Dedifferentiated amniotic fluid mesenchymal stem cell (primary cell): ENCODE results near the gene DCTN2.

Source experiments
- DNase-seq: peaks from one replicate; pipeline ENCODE4 v3.0.0-alpha.2; 2016; ENCODE audit errors: extremely low spot score

Gene DCTN2

GRCh38 chr12:57549909-57550640 is 3.1 kb upstream of the DCTN2 start, which contains the start of gene KIF5A:
TSS of gene KIF5A (plus strand) at chr12:57550044. CDS start at chr12:57550272, 228 bp downstream.
- no peak for DNase-seq

- DNase-seq, result no peak
Measured at GRCh38 chr12:57549203-57549908, 2.4 kb upstream of the DCTN2 start.

- no peak for DNase-seq
Measured at GRCh38 chr12:57548488-57548887, 1.5 kb upstream of the DCTN2 start.

DNA sequence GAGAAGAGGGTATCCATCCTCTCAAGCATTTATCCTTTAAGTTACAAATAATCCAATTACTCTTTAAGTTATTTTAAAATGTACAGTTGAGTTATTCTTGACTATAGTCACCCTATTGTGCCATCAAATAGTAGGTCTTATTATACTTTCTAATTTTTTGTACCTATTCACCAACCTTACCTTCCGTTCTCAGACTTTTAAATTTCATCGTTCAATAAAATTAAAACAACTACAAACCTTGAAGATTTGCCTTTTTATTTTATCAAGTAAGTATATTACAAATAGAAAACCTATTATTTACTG is 972 bp upstream of the DCTN2 start:
- DNase-seq, result no peak

- no peak for DNase-seq
Measured at GRCh38 chr12:57547288-57548012, 458 bp upstream of the DCTN2 start.

DNA sequence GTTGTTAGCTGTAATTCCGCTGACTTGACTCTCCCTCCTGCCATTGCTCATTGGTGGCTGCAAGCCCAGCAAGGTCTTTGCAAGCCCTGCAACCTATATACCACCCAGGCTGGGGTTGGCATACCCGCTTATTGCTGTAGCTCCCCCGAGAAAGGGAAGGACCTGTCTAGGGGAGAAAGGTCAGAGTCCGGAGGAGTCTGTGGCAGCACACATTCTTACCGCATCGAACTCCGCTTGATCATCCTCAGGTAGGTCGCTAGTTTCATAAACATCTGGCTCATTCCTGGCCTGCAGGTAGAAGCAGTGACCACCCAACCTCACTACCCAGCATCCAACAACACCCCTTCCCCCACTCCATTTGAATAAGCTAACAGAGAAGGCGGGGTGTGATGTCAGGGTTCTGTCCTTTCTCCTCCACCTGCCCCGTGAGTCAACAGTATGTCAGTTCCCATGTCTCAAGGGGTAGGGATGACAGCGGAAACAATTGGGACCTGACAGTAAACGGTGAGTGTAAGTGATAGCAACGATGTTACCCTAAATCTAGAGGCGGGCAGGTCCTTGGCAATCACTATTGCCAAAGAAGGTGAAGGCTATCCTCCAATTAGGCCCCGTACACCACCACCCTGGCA is 1.1 kb downstream of the DCTN2 start:
- no peak for DNase-seq

DNA sequence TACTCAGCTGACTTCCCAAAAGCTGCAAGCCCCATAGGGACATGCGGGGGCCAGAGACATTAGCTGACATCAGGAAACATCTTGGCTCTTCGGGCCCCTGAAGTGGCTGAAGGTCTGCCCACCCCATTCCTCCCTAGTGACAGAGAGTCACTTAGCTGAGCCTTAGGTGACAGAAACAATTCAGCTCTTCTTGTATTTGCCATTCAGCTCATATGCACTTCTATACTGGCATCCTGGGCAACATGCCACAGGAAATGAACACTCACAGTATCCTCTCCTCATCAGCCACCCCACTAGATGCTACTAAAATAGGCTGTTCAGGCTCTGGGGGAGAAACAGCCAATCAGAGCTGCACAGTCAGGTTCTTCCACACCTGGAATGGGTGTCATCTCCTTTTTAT is 3.4 kb downstream of the DCTN2 start:
- no peak for DNase-seq

- no peak for DNase-seq
Measured at GRCh38 chr12:57541717-57542116, 5.3 kb downstream of the DCTN2 start.

DNA sequence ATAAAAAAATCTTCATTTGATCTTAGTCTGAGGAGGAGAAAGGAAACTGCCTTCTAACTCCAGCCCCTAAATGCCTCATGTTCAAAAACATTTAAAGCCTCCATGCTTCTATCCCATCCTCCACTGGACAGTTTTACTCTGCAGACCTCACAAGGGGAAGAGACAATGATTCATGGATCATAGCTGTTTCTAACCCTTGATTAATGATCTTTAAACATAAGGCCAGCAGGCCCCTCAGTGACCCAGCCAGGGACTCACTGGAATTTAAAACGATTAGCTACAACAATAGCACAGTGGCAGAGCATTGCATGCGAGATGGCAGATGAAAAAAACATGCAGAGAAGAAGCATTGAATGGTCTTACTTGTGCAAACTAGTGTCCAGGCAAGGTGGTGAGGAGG is 6.0 kb downstream of the DCTN2 start:
- DNase-seq, result no peak

DNA sequence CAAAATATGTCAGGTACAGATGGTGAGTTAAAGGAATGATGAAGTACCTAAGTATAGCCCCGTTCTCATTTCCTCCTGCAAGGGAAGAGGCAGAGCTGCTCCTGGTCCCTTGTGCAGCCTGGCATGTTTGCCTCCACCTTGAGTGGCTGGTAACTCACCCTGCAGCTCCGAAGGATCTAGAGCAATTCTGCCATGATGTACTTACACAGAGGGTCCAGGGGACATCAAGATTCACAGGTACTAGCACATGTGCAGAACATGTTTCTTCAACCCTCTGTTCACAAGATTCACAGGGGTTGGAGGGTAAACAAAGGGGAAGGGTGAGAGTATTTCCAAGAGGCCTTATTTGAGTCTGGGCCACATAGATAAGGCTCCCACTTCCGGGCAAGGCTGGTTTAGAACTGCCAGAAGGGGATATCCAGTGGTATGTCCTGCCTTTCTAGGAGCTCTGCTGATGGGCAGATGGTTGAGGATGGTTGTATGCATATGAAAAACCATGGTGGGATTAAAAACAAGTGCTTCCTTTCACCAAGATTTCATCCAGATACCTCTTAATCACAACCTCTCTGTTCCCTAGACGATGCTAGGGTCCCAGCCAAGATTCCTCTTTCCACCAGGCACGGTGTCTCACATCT is 7.7 kb downstream of the DCTN2 start:
- DNase-seq, result no peak

DNA sequence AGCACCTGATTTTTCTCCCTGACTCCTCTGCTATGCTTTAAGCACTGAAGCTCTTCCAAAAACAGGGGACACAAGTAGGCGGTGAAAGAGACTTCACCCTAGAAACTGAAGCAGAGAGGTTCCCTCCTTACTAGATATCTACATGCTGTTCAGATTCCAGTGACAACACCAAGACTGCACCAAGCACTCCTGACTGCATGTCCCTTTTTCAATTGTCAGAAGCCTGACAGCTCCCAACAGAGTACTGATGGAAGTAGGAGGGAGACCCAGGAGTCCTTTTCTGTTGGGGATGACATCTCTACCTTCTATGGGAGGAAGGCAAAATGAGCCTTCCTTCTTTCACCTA is 10.4 kb downstream of the DCTN2 start:
- no peak for DNase-seq

GRCh38 chr12:57535764-57536596 is 11.0 kb downstream of the DCTN2 start:
- no peak for DNase-seq

GRCh38 chr12:57534991-57535543 is 11.9 kb downstream of the DCTN2 start:
- DNase-seq, result no peak

DNA sequence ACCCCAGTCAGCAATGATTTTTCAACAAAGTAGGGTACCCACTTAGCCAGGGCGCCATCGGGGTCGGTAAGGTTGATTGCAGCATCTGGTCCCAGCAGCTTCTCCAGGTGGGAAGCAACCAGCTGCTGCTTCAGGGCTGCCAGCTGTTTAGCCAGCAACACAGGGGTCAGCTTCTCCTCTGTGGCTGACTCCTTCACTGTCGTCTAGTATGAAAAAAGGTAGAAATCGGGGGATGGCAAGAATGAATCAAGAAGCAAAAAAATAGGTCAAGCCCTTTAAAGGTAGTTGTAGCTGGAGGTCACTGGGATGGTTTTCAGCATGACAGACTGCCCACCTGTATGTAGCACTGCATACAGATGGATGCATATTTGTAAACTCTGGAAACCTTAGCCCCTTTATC is 12.7 kb downstream of the DCTN2 start:
- no peak for DNase-seq

DNA sequence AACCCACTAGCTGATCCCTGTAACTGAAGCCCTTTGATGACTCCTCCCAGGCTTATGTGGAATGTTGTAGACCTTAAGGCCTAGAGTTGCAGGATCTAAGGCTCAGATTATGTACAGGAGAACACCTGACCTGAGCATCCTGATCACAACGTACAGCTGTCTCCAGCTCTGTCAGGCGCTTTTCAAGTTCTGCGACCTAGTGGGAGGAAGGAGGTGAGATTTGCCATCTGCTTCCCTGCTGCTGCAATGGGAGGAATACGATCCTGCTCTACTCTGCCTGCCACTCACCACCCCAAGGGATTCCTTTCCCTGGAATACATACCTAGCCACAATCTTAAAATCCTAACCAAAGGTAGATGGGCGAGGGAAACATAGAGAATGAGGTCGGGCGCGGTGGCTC is 13.9 kb downstream of the DCTN2 start:
- DNase-seq, result no peak

DNA sequence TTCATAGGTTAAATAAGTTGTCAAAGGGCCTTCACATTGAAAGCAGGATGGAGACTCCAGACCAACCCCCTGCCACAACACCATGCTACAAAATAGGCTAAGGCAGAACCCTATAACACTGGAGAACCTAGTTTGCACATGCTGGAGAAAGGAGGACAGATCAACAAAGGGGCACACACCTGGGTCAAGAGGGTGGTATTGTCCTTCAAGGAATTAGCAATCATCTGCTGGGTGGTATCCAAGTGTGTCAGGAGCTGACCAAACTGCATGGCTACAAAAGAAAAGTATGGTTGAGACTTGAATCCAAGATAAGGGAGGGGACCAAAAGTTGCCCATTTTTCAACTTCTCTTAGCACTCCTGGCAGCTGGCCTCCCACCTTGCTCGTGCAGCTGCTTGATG is 15.2 kb downstream of the DCTN2 start:
- DNase-seq, result no peak

GRCh38 chr12:57530396-57531142 is 16.4 kb downstream of the DCTN2 start:
- DNase-seq, result no peak

DNA sequence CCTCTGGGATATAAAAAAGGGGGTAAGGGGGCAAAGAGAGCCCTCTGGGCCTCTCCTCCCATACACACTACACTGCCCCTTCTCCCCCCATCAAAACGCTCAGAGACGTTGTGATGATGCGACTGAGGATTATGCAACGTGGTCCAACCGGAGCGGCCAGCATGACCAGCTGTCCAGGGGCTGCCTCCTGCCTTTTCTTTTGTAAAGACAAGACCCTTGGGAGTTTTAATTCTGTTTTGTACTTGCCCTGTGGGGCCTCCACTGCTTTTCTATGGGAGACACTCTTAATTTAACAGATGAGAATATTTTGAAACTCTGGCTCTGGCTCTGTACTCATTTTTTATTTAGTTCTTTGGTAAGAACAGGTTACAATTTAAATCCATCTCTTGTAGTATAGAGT is 17.2 kb downstream of the DCTN2 start:
- DNase-seq, result no peak

DNA sequence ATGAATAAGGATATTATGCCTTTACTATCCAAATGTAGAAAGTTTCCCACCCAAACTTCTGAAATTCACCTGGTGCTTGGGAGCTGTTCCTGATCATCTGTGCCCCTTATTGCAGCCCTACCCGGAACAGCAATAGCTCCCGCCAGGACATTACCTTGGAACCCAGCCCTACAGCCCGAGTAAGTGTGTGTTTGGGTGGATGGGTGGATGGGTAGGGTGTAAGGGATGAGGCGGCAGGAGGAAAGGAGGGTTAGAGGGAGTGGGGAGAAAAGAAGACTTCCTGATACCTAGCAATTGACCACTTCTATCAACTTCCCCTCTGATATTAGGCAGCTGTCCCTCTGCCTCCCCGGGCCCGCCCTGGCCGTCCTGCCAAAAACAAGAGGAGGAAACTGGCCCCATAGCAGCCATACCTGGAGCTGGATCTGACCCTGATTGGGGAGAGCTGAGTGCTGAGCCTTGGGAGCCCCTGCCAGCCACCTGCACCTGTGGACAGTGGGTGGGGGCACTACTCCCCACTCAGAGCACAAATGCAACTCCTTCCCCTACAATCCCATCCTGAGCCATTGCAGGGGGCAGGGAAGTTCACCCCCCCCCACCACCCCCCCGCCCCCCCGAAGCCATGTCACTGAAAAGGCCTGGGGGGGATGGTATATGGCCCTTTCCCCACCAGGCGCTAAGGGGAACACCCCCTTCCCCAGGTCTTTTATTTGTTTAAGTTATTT is 18.0 kb downstream of the DCTN2 start:
- no peak for DNase-seq

DNA sequence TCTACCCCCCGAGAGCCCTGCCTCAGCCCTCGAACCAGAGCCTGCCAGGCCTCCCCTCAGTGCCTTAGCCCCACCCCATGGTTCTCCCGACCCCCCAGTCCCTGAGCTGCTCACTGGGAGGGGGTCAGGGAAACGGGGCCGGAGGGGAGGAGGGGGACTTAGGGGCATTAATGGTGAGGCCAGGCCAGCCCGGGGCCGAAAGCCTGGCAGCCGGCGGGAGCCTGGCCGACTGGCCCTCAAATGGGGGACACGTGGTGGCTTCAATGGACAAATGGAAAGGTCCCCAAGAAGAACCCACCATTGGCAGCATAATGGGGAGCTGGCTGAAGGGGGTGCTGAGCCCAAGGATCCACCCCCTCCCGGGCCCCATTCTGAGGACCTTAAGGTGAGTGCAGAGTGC is 18.8 kb downstream of the DCTN2 start:
- no peak for DNase-seq
